AG09319 (cell line): Measurements from ENCODE around the gene C1orf94.

Source experiments
- DNase-seq: peaks from one replicate; pipeline ENCODE4 v3.0.0-alpha.2; 2010; ENCODE audit warnings: low read depth; ENCODE audit errors: extremely low read depth
- CTCF ChIP-seq: IDR thresholded peaks from 2 replicates; pipeline ENCODE4 v1.5.1; 2011; ENCODE audit warnings: low read depth, mild to moderate bottlenecking, inconsistent platforms, low read length, moderate library complexity

Gene C1orf94

GRCh38 chr1:34268311-34268954 lies 91.7 kb downstream of the C1orf94 start:
- no peak for TF ChIP-seq CTCF
- DNase-seq = peak; percentile 8
